DND-41 (cell line): ENCODE measurements around the gene TRNP1.

ENCODE experiments used
- ATAC-seq: fragments of 200-7000 bp; cut with Tn5 transposase; 3 replicates; pipeline ENCODE4 v1.9.1; 2021; ENCODE audit warnings: low read depth; ENCODE audit not compliant: insufficient read depth
- DNase-seq: peaks from one replicate; pipeline ENCODE4 v3.0.0-alpha.2; 2020
- H2AFZ ChIP-seq: 2 replicates; pipeline ENCODE4 v1.6.0; 2012; ENCODE audit warnings: low read depth, low read length
- H3K27ac ChIP-seq: 2 replicates; pipeline ENCODE4 v1.5.1; 2012; ENCODE audit warnings: low read length, inconsistent platforms
- H3K27me3 ChIP-seq: fragments of 200-600 bp; sonication (generic); 2 replicates; pipeline ENCODE4 v1.6.0; 2012; ENCODE audit warnings: low read length, mild to moderate bottlenecking, inconsistent platforms; ENCODE audit not compliant: insufficient read depth, poor library complexity
- H3K36me3 ChIP-seq: 2 replicates; pipeline ENCODE4 v1.5.1; 2012; ENCODE audit warnings: low read length, inconsistent platforms; ENCODE audit not compliant: insufficient read depth
- H3K4me1 ChIP-seq: 2 replicates; pipeline ENCODE4 v1.5.1; 2012; ENCODE audit warnings: mild to moderate bottlenecking, low read length; ENCODE audit not compliant: insufficient read depth
- H3K4me2 ChIP-seq: 2 replicates; pipeline ENCODE4 v1.6.0; 2012; ENCODE audit warnings: mild to moderate bottlenecking, moderate library complexity, low read length, inconsistent platforms; ENCODE audit not compliant: insufficient read depth
- H3K4me3 ChIP-seq, 2 experiments: fragments of 200-600 bp in 1 of 2; shearing (Covaris generic) in 1 of 2; 2 replicates each; pipeline ENCODE4 v1.5.1; 2012 to 2016; ENCODE audit warnings: inconsistent platforms in 2 of 2, low read length in 2 of 2, mild to moderate bottlenecking in 2 of 2, low read depth in 1 of 2, moderate library complexity in 1 of 2
- H3K79me2 ChIP-seq: 2 replicates; pipeline ENCODE4 v1.6.0; 2012; ENCODE audit warnings: low read length, inconsistent platforms; ENCODE audit not compliant: insufficient read depth
- H3K9ac ChIP-seq: 2 replicates; pipeline ENCODE4 v1.6.0; 2012; ENCODE audit warnings: low read depth, mild to moderate bottlenecking, inconsistent platforms, low read length, moderate library complexity
- H3K9me3 ChIP-seq: 2 replicates; pipeline ENCODE4 v1.5.1; 2012; ENCODE audit warnings: low read length, moderate library complexity, mild to moderate bottlenecking, inconsistent platforms; ENCODE audit not compliant: insufficient read depth, severe bottlenecking
- H4K20me1 ChIP-seq: 2 replicates; pipeline ENCODE4 v1.6.0; 2012; ENCODE audit warnings: low read length; ENCODE audit not compliant: insufficient read depth
- CTCF ChIP-seq: IDR thresholded peaks from 2 replicates; pipeline ENCODE4 v1.5.1; 2012; ENCODE audit warnings: borderline replicate concordance, low read length, moderate library complexity, mild to moderate bottlenecking; ENCODE audit not compliant: poor library complexity, severe bottlenecking; ENCODE audit errors: extremely low read depth
- EZH2 ChIP-seq: IDR thresholded peaks from 3 replicates; pipeline ENCODE4 v1.6.1; 2012; ENCODE audit warnings: borderline replicate concordance, low read depth, mild to moderate bottlenecking, moderate library complexity, low read length, inconsistent platforms; ENCODE audit not compliant: severe bottlenecking

Gene TRNP1

GRCh38 chr1:26965213-26965612, 28.3 kb upstream of the TRNP1 start:
- H3K4me3 ChIP-seq, result no peak overlapping the region
- ATAC-seq (no peak), DNase-seq (no peak)
- no peaks in the 10 kb centered on the region for H3K36me3 ChIP-seq
- TF ChIP-seq CTCF (no peak), EZH2 (no peak)
- no peaks in the 10 kb centered on the region for H4K20me1 ChIP-seq
- no peak overlapping the region for H3K27ac ChIP-seq
- no peak overlapping the region for H2AFZ ChIP-seq
- no peaks in the 10 kb centered on the region for H3K9me3 ChIP-seq
- no peaks in the 10 kb centered on the region for H3K27me3 ChIP-seq
- H3K9ac ChIP-seq, result no peak overlapping the region
- H3K79me2 ChIP-seq, result no peaks in the 10 kb centered on the region
- H3K4me2 ChIP-seq, result no peak overlapping the region
- H3K4me1 ChIP-seq, result no peaks in the 10 kb centered on the region

GRCh38 chr1:26965628-26966027, 27.9 kb upstream of the TRNP1 start:
- Histone ChIP-seq H3K4me3 (no peak overlapping the region), H3K9me3 (no peaks in the 10 kb centered on the region), H3K27me3 (no peaks in the 10 kb centered on the region), H3K79me2 (no peaks in the 10 kb centered on the region), H4K20me1 (no peaks in the 10 kb centered on the region), H2AFZ (no peak overlapping the region), H3K27ac (no peak overlapping the region), H3K4me1 (no peaks in the 10 kb centered on the region), H3K9ac (no peak overlapping the region), H3K36me3 (no peaks in the 10 kb centered on the region), H3K4me2 (no peak overlapping the region)
- TF ChIP-seq CTCF (no peak), EZH2 (no peak)
- DNase-seq (no peak), ATAC-seq (no peak)

- no peaks in the 10 kb centered on the region for H3K4me1 ChIP-seq
- H3K4me3 ChIP-seq, result no peak overlapping the region
- H3K9ac ChIP-seq, result no peak overlapping the region
- H2AFZ ChIP-seq, result no peak overlapping the region
- TF ChIP-seq CTCF (no peak), EZH2 (no peak)
- no peaks in the 10 kb centered on the region for H3K79me2 ChIP-seq
- ATAC-seq (no peak), DNase-seq (no peak)
- H3K27ac ChIP-seq, result no peak overlapping the region
- no peaks in the 10 kb centered on the region for H3K36me3 ChIP-seq
- H4K20me1 ChIP-seq, result no peaks in the 10 kb centered on the region
- H3K9me3 ChIP-seq, result no peaks in the 10 kb centered on the region
- no peak overlapping the region for H3K4me2 ChIP-seq
- no peaks in the 10 kb centered on the region for H3K27me3 ChIP-seq
These were observed 22.7 kb upstream of the TRNP1 start for GRCh38 chr1:26970810-26971209.

GRCh38 chr1:26971590-26971989, 21.9 kb upstream of the TRNP1 start:
- ATAC-seq (no peak), DNase-seq (no peak)
- Histone ChIP-seq H3K36me3 (no peaks in the 10 kb centered on the region), H4K20me1 (no peaks in the 10 kb centered on the region), H3K4me1 (no peaks in the 10 kb centered on the region), H3K9ac (no peak overlapping the region), H3K4me3 (no peak overlapping the region), H3K79me2 (no peaks in the 10 kb centered on the region), H3K27ac (no peak overlapping the region), H2AFZ (no peak overlapping the region), H3K9me3 (no peaks in the 10 kb centered on the region), H3K4me2 (no peak overlapping the region), H3K27me3 (no peaks in the 10 kb centered on the region)
- no peak for TF ChIP-seq CTCF
- no peak for TF ChIP-seq EZH2
